Heart left ventricle (tissue), 13 donors: ENCODE results near the gene KCTD6.

Experiments
- CTCF ChIP-seq, 12 donors: fragments of 200-600 bp; sonication (generic) in 4 of 12; IDR thresholded peaks; one replicate each; pipeline versions ENCODE4 v1.5.0 to v1.8.0; 2018 to 2022; ENCODE audit warnings: antibody characterized with exemption in 12 of 12, mild to moderate bottlenecking in 5 of 12
- POLR2A ChIP-seq, 2 donors: fragments of 450-650 bp; IDR thresholded peaks; one replicate each; pipeline ENCODE4 v1.6.1; 2017; ENCODE audit warnings: antibody characterized with exemption in 2 of 2, mild to moderate bottlenecking in 2 of 2, moderate library complexity in 2 of 2
- donor health status: ischemic (EF 13 %, LVEDD 7.1; RV severe dilation, severe dysfunction).
- donor health status: DM: no; HTN: yes; CAD: no.
- donor health status: DM: no; HTN: no; CAD: no.
- donor health status: ischemic (EF 25% LVEDD 6.9; RV normal size, moderate dysfunction).
- donor health status: ischemic (EF 25% LVEDD 5.7; RV mildly dilated, moderate dysfunction).
- donor health status: ischemic (EF 35%, LVEDD 5.7; RV mildly dilated, moderate dysfunction).
- donor health status: nonischemic (EF 11% LVEDD 7.7; RV severe dilation, severe dysfunction).
- donor health status: DM: yes; HTN: yes; CAD: no.
- donor health status: PGD.
- donor health status: ischemic (EF 29% LVEDD 5.4; RV normal size, mild dysfunction).
- donor health status: nonischemic (EF 23%, LVEDD 6.1; RV moderate dilation, normal function).

- TF ChIP-seq CTCF (IDR thresholded peaks at IDR 0.05) (no peak), POLR2A (IDR thresholded peaks at IDR 0.05) (no peak)
Measured at GRCh38 chr3:58464866-58465265, 27.0 kb upstream of the KCTD6 start.
